GM19438 (cell line): ENCODE data around the gene KLF2.
"Not testable (repeated sequence)": the region's sequence is repeated elsewhere in the genome, so short reads cannot be mapped to it uniquely, and the experiment has no call there.

Experiments used
- ATAC-seq: cut with Tn5 transposase; IDR thresholded peaks from one replicate; pipeline ENCODE4 v1.9.1; 2021; ENCODE audit warnings: low read depth; ENCODE audit not compliant: unreplicated experiment

Gene KLF2

DNA sequence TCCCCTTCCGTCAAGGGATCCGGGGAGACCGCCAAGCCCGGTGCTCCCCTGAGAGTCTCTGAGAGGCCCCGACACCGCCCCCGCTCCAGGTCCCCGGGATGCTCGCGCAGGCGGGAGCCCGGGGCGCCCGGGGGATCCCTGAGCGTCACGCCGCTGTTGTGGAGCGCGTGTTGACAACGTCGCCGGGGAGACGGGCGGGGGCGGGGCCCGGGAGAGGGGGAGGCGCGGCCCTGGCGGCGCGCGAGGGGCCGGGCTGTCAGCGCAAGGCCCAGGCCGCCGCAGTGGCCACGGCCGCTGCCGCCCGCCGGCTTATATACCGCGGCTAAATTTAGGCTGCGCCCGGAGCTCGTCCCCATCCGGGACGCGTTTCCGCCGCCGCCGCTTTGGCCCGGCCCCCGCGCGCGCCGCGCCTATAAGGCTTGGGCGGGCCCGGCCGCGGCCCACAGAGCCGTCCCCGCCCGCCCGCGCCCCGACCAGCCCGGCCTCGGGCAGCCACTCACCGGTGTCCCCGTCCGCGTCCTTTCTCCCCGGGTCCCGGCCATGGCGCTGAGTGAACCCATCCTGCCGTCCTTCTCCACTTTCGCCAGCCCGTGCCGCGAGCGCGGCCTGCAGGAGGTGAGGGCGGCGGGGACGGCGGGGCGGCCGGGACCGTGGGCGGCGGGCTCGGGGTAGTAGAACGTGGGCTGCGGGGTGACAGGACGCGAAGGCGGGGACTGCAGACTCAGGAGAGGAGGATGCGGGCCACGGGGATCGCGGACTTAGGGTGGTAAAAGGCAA is at the start of gene KLF2:
Gene KLF2 (plus strand): TSS at position 443 of the 777 bp plus-strand sequence. CDS start 98 bp downstream, at position 541.
- ATAC-seq: peak; percentile 54

DNA sequence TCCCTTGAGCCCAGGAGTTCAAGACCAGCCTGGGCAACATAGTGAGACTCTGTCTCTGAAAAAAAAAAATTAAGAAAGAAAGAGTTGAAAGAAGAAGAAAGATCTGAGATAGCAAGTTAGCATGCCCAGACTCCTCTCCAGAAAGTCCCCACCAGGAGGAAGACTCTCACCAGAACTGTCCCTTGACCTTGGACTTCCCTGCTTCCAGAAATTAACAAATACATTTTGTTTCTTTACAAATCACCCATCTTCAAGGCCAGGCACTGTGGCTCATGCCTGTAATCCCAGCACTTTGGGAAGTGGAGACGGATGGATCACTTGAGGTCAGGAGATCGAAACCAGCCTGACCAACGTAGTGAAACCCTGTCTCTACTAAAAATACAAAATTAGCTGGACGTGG is 44.3 kb upstream of the KLF2 start:
- ATAC-seq: no peak

DNA sequence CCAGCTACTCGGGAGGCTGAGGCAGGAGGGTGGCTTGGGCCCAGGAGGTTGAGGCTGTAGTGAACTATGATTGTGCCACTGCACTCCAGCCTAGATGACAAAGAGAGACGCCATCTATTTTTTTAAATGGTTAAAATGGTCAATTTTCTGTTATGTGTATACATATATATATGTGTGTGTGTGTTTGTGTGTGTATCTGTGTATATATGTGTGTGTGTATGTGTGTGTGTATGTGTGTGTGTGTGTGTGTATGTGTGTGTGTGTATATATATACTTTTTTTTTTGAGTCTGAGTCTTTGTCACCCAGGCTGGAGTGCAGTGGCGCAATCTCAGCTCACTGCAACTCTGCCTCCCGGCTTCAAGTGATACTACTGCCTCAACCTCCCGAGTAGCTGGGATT is 42.9 kb upstream of the KLF2 start:
- no peak for ATAC-seq

DNA sequence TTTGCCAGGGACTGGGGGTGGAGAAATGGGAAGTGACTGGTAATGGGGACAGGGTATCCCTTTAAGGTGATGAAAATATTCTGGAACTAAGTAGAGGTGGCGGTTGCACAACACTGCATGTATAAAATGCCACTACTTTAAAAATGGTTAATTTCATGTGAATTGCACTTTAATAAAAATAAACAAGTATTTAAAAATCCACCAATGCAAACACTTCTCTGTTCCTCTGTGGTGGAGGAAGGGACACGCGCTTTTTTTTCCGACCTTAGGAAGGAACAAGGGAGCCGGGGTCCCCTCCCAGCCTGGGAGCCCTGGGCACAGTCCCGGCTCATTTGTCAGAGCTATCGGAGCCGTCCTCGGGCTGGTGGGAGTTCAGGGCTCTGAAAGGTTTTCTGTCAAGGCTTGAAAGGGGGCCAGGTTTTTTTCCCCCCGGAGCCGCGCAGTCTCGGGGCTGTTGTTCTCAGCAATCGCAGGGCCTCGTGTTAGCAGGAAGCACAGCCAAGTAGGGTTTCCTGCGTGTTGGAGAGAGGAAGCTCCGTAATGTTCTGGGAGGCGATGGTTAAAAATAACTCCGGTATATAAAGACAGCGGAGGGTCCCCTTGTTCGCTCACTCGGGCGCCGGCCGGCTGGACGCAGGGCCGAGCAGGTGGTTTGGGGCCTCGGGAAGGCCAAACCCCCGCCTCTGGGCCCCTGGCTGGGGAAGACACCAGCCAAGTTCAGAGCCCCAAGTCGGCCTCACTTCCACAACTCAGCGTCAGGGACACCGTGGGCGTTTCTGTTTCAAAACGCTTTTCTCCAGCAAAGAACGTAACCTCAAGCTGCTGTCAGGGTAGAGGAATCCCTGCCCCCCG is 41.2 kb upstream of the KLF2 start:
- no peak for ATAC-seq

DNA sequence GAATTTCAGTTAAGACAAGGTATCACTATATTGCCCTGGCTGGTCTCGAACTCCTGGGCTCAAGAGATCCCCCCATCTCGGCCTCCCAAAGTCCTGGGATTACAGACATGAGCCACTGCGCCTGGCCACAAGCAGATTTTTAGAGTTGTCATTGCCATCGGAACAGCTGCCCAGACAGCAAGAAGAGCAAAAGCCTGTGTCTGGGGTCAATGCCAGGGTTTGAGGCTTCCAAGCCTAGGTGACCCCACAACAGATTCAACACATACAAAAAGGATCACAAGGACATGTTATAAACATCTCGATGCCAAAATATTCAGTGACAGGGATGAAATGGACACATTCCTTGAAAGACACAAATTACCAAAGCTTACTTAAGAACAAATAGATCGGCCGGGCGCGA is 40.1 kb upstream of the KLF2 start:
- ATAC-seq: no peak

DNA sequence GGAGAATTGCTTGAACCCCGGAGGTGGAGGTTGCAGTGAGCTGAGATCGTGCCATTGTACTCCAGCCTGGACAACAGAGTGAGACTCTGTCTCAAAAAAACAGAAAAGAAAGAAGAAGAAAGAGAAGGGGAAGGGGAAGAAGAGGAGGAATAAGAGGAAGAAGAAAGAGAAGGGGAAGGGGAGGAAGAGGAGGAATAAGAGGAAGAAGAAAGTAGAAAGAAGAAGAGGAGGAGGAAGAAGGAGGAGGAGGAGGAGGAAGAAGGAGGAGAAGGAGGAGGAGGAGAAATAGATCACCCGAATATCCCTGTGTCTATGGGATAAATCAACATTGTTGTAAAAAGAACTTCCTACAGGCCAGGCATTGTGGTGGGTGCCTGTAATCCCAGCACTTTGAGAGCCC is 39.5 kb upstream of the KLF2 start:
- not testable (repeated sequence) for ATAC-seq

DNA sequence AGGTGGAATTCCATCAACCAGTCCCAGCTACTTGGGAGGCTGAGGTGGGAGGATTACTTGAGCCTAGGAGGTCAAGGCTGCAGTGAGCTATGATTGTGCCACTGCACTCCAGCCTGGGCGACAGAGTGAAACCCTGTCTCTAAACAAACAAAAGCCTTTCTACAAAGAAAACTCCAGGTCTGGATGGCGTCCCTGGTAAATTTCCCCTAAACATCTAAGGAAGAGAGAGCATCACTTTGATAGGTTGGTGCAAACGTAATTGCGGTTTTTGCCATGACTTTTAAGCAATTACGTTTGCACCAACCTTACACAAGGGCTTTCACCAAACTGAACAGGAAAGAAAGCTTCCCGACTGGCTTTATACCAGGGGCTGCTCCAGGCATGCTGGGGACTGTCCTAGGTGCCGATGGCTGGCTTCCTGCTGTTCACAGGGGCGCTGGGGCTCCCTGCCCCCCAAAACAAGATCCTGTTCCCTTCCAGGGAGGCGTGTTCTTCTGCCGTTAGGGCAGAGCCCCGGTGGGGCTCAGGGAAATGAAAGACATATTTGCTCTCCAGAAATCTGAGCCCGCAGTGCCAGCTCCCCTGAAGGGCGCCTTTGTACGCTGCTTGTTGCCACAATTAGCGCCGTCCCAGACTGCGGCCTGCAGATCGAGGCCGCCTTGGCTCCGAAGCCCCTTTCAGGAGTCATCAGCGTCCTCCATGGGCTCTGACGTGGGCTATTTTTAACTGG is 38.7 kb upstream of the KLF2 start:
- no peak for ATAC-seq

DNA sequence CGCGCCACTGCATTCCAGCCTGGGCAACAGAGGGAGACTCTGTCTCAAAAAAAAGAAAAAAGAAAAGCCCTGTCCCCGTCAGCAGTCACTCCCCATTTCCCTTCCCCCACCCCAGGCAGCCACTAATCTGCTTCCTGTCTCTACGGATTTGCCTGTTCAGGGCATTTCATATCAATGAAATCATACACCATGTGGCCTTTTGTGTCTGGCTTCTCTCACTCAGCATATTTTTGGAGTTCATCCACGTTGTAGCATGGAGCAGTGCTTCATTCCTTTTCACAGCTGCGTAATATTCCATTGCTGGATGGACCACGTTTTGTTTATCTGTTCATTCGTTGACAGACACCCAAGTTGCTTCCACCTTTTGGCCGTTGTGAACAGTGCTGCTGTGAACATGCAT is 36.1 kb upstream of the KLF2 start:
- ATAC-seq: no peak

DNA sequence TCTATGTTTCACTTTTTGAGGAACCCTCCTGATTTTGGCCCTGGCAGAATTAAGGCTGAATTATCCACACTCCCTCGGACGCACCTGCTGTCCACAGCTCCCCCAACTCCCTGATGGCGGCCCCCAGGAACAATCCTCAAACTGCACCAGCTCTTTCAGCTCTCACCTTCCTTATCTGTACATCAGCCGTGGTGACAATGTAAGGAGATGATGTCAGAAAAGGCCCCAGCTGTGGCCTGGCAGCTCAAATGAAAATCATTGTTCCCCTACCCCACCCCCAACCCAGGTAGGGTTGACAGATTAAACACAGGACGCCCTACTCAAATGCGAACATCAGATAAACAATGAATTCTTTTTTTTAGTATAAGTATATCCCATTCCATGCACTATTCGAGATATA is 35.0 kb upstream of the KLF2 start:
- ATAC-seq: no peak

DNA sequence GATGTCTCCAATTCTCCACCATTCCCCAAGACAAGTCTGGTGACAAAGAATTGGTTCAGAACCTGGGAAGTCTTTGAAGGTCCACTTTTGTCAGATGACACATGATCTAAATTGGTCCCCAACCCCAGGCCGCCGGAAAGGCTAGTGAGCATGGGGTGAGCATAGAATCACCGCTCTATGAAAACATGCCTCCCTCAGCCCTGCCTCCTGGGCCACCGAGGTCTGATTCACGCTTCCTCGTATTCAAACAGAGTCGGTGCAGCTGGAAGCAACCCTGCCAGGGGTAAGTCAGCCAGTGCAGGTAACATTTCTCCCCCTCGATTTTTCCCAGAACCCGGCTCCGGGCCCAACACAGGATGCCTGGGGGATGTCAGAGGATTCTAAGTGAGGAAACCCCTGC is 33.9 kb upstream of the KLF2 start:
- no peak for ATAC-seq

DNA sequence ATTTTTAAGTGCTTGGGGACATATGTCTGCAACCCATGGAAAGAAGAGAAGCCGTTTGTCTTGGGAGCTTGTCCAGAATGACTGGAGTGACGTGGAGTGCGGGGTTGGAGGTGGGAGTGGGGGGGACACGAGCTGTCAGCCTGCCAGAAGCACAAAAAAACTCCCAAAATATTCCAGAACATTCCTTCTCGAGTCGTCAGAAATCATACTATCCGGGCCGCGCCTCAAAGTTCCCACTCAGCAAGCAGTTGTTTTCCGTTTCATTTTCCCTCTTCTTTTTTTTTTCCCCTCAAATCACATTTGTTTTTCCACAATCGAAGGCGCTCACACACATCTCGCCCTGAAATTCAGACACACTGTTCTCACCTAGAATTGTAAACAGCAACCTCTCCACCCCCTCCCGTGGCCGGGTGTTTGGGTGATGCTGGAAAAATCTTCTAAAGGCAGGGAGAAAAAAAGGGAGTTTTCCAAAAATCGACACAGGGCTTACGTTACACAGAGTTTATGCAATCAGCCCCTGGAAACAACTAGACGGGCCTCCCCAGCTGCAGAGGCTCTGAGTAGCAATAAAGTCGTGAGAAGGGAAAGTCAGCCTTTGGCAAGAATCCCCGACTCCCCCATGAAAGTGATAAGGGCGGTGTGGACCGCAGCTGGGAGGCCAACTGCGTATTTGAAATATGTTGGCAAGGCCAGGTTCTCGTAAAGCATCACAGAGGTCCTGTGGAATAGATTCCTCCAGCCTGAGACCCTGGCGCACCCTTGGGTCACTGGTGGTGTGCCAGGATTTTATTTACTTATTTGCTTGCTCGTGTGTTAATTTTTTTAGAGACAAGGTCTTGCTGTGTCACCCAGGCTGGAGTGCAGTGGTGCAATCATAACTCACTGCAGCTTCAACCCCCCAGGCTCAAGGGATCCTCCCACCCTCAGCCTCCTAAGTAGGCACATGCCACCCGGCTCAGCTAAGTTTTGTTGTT is 31.2 kb upstream of the KLF2 start:
- ATAC-seq: no peak

DNA sequence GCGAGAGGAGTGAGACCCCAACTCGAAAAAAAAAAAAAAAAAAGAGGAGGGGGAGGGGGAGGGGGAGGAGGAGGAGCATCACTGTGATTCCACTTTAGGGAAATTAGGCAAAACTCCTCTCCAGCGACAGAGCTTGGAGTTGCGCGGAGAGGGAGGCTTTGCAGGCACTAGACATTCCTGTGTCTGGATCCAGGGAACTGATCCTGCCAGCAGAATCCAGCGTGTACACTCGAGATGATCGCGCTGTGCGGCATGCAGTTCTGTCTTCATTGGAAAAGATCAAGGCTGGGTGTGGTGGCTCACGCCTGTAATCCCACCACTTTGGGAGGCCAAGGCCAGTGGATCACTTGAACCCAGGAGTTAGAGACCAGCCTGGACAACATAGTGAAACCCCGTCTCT is 29.6 kb upstream of the KLF2 start:
- no peak for ATAC-seq

DNA sequence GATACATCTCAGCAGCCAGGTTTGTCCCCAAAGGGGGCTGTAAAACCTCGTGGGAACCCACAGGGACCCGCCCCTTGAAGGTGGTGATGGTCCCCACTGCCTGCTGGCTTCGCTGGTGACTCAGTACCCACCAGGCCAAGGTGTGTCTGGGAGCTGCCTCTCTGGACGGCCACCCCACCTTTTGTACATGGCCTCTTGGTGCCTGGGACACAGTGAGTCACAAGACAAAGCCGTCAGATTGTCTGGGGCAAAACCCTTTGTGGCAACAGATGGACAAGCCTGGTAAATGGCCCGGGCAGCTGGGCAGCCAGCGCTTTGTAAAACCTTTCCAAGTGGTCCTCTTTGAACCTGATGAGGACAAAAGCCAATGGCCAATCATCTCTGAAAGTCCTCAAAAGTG is 27.9 kb upstream of the KLF2 start:
- no peak for ATAC-seq

DNA sequence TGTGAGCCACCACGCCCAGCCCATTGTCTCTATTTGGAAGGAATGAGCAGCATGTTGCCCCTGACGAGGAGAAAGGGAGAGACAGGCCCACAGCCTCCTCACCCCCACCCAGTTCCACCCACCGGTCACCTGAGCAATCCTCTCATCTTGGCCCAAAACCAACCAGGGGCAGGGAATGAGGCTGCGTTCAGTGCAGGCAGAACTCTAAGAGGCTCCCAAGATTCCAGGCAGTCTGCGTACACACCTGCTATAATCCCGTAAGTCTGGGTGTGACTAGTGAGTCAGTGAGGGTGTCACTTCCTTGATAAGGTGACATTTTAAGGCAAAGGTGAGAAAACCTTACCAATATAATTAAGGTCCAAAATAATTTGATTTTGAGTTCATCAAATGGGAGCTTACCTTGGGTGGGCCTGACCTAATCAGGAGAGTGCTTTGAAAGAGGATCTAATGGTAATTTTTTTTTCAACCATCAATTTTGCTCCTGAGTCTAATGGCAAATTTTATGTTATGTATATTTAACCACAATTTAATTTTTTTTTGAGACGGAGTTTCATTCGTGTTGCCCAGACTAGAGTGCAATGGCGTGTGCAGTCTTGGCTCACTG is 26.9 kb upstream of the KLF2 start:
- ATAC-seq: no peak

DNA sequence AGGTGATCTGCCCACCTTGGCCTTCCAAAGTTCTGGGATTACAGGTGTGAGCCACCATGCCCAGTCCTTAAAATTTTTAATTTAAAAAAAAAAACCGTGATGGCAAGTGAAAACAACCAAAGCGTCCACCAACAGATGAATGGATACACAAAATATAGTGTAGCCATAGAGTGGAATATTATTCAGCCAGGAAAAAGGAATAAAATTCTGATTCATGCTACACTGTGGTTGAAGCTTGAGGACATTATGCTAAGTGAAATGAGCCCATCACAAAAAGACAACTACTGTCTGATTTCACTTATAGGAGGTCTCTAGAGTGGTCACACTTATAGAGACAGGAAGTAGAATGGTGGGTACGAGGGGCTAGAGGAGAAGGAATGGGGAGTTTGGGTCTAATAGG is 26.3 kb upstream of the KLF2 start:
- no peak for ATAC-seq

DNA sequence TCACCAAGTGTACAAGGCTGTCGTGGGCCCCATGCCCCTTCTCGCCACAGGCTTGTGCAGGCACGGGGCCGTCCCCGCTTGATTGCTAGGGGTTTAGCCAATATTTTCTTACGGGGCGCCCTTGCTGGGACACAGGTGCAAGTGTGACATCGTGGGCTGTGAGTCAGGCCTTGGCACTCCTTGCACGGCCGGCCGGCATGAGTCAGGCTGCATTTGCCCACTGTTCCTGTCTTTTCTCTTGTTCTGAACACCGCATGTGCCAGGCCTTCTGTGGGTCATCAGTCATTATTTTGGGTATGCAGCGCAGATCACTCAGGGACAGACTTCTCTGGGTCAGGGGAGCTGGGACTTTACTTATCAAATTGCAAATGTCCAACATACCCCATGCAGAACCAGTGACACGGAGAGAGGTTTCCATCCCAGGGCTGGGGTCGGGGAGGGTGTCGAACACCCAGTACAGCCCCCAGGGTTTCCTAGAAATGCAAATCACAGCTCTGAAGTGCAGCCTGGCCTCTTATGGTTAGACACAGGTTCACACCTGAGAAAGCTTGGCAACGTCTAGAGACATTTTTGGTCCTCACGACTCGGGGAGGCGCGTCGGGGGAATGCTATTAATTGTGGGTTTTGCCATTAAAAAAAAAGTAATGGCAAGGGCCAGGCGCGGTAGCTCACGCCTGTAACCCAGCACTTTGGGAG is 22.5 kb upstream of the KLF2 start:
- ATAC-seq: no peak

DNA sequence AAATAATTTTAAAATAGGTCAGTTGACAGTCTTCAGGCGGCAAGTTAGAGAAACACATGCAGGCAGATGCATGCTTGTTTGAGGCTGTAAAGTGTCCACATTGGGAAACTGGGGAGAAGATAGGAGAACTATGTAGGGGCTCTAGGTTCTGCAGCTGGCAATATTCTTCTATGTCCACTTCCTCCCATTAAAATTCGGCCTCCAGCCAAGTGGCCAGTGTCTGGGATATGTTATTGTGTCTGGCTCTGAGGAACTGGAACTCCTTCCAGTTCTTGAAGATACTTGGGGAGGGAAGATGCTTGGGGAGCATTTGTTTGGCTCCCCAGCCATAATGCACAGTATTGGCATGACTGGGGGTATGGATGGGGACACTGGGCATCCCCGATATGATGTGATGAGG is 20.9 kb upstream of the KLF2 start:
- ATAC-seq: no peak

DNA sequence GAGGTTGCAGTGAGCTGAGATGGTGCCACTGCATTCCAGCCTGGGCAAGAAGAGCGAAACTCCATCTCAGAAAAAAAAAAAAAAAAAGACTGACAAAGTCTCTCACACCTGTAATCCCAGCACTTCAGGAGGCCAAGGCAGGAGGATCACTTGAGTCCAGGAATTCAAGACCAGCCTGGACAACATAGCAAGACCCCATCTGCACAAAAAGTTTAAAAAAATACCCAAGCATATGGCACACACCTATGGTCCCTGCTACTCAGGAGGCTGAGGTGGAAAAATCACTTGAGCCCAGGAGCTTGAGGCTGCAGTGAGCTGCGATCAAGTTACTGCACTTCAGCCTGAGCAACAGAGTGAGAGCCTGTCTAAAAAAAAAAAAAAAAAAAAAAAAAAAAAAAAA is 20.1 kb upstream of the KLF2 start:
- not testable (repeated sequence) for ATAC-seq

DNA sequence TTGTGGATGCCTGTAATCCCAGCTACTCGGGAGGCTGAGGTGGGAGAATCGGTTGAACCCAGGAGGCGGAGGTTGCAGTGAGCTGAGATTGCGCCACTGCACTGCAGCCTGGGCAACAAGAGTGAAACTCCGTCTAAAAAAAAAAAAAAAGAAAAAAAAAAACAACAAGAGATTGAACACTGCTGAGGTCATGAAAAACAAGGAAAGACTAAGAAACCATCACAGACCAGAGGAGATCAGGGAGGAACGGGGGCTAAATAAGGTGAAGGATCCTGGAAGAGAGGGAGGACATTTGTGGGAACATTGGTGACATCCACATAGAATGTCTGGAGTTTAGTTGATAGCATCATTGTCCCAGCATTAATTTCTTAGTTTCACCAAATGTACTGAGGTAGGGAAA is 19.6 kb upstream of the KLF2 start:
- ATAC-seq: not testable (repeated sequence)
